Small intestine (tissue), 16 donors: Measurements from ENCODE around the gene KIF1B. TPM values are rescaled to one million over a fixed set of nuclear protein-coding genes. Genes with fewer than 3 reads are reported as not detected.
A peak's percentile ranks its signal among the peaks of the same experiment; 100 is the strongest.

Experiments used
- DNase-seq, 2 donors: peaks; one replicate each; pipeline versions ENCODE4 v3.0.0 to v3.0.0-alpha.2; 2013
- FAIRE-seq: peaks from 2 replicates; lab custom pipeline; 2012; peaks lifted over from hg19 to GRCh38; lab: Jason Lieb, UNC
- H3K27ac ChIP-seq, 3 donors: one replicate each; pipeline ENCODE4 v1.5.1; 2013; ENCODE audit warnings: low read length in 2 of 3, mild to moderate bottlenecking in 2 of 3, control low read depth in 1 of 3, inconsistent platforms in 1 of 3, low read depth in 1 of 3, moderate library complexity in 1 of 3
- H3K27me3 ChIP-seq, 3 donors: one replicate each; pipeline ENCODE4 v1.6.1; 2013; ENCODE audit warnings: low read length in 3 of 3, inconsistent platforms in 1 of 3; ENCODE audit not compliant: control insufficient read depth in 3 of 3, insufficient read depth in 3 of 3
- H3K36me3 ChIP-seq, 3 donors: one replicate each; pipeline ENCODE4 v1.6.1; 2013; ENCODE audit warnings: low read length in 3 of 3, inconsistent platforms in 1 of 3, low read depth in 1 of 3, mild to moderate bottlenecking in 1 of 3, moderate library complexity in 1 of 3; ENCODE audit not compliant: control insufficient read depth in 3 of 3, insufficient read depth in 2 of 3
- H3K4me1 ChIP-seq, 3 donors: one replicate each; pipeline ENCODE4 v1.6.1; 2013; ENCODE audit warnings: low read length in 2 of 3, inconsistent platforms in 1 of 3, low read depth in 1 of 3, mild to moderate bottlenecking in 1 of 3, moderate library complexity in 1 of 3; ENCODE audit not compliant: control insufficient read depth in 3 of 3, insufficient read depth in 2 of 3
- H3K4me3 ChIP-seq, 3 donors: one replicate each; pipeline ENCODE4 v1.5.1; 2013; ENCODE audit warnings: low read length in 3 of 3, control low read depth in 1 of 3, inconsistent platforms in 1 of 3, low read depth in 1 of 3, mild to moderate bottlenecking in 1 of 3, moderate library complexity in 1 of 3
- H3K9me3 ChIP-seq, 2 donors: one replicate each; pipeline ENCODE4 v1.6.1; 2013; ENCODE audit warnings: low read depth in 1 of 2, low read length in 1 of 2; ENCODE audit not compliant: control insufficient read depth in 2 of 2, insufficient read depth in 1 of 2
- WGBS, 3 donors: extraction: QIAGEN DNeasy Blood & Tissue Kit; methylation state at CpG; one replicate each; pipeline ENCODE4 v1.1.7; 2013; 5-methylcytosine and 5-hydroxymethylcytosine counted together
- long read RNA-seq, 10 donors: transcript quantifications; one replicate each; lab custom pipeline, GENCODE V29; 2026
- polyA plus RNA-seq, 4 donors: library from polyadenylated mRNA; stranded (reverse) in 3 of 4; unstranded in 1 of 4; fragments of 200-250 nt in 3 of 4; fragments of 120-200 nt in 1 of 4; gene quantifications; one replicate each; pipeline versions ENCODE4 v1.2.1 to v1.2.3, GENCODE V29; 2013
- donor health status: healthy with polysubstance abuse.
- donor health status: control.
- donor health status: control.
- donor health status: Bipolar disorder and iron deficiency.
- donor health status: healthy.

KIF1B gene, protein sequence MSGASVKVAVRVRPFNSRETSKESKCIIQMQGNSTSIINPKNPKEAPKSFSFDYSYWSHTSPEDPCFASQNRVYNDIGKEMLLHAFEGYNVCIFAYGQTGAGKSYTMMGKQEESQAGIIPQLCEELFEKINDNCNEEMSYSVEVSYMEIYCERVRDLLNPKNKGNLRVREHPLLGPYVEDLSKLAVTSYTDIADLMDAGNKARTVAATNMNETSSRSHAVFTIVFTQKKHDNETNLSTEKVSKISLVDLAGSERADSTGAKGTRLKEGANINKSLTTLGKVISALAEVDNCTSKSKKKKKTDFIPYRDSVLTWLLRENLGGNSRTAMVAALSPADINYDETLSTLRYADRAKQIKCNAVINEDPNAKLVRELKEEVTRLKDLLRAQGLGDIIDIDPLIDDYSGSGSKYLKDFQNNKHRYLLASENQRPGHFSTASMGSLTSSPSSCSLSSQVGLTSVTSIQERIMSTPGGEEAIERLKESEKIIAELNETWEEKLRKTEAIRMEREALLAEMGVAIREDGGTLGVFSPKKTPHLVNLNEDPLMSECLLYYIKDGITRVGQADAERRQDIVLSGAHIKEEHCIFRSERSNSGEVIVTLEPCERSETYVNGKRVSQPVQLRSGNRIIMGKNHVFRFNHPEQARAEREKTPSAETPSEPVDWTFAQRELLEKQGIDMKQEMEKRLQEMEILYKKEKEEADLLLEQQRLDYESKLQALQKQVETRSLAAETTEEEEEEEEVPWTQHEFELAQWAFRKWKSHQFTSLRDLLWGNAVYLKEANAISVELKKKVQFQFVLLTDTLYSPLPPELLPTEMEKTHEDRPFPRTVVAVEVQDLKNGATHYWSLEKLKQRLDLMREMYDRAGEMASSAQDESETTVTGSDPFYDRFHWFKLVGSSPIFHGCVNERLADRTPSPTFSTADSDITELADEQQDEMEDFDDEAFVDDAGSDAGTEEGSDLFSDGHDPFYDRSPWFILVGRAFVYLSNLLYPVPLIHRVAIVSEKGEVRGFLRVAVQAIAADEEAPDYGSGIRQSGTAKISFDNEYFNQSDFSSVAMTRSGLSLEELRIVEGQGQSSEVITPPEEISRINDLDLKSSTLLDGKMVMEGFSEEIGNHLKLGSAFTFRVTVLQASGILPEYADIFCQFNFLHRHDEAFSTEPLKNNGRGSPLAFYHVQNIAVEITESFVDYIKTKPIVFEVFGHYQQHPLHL (N-terminal part only)
- polyA plus RNA-seq = 10 to 100 TPM in 3 of 4 donors, 1 to 10 TPM in 1; 6.8 to 15.5 (median 12.6) TPM
- long read RNA-seq, donor 1 = 0 reads
- long read RNA-seq, donor 2 = 0 reads
- long read RNA-seq, donor 3, partial matches to known transcripts = 0 of 1 reads
- long read RNA-seq, donor 3, other reads (novel, unspliced or antisense) = 0 of 1 reads
- long read RNA-seq, donor 4 = 0 reads
- long read RNA-seq, donor 5 = 0 reads
- long read RNA-seq, donor 6, full-length matches to known transcripts = 2 of 2 reads
- long read RNA-seq, donor 6, partial matches to known transcripts = 0 of 2 reads
- long read RNA-seq, donor 6, other reads (novel, unspliced or antisense) = 0 of 2 reads
- long read RNA-seq, donor 7 = 0 reads
- long read RNA-seq, donor 8 = 0 reads
- long read RNA-seq, donor 9 = 0 reads
- long read RNA-seq, donor 10, full-length matches to known transcripts = 1 of 1 reads
- long read RNA-seq, donor 10, partial matches to known transcripts = 0 of 1 reads
- long read RNA-seq, donor 10, other reads (novel, unspliced or antisense) = 0 of 1 reads

DNA sequence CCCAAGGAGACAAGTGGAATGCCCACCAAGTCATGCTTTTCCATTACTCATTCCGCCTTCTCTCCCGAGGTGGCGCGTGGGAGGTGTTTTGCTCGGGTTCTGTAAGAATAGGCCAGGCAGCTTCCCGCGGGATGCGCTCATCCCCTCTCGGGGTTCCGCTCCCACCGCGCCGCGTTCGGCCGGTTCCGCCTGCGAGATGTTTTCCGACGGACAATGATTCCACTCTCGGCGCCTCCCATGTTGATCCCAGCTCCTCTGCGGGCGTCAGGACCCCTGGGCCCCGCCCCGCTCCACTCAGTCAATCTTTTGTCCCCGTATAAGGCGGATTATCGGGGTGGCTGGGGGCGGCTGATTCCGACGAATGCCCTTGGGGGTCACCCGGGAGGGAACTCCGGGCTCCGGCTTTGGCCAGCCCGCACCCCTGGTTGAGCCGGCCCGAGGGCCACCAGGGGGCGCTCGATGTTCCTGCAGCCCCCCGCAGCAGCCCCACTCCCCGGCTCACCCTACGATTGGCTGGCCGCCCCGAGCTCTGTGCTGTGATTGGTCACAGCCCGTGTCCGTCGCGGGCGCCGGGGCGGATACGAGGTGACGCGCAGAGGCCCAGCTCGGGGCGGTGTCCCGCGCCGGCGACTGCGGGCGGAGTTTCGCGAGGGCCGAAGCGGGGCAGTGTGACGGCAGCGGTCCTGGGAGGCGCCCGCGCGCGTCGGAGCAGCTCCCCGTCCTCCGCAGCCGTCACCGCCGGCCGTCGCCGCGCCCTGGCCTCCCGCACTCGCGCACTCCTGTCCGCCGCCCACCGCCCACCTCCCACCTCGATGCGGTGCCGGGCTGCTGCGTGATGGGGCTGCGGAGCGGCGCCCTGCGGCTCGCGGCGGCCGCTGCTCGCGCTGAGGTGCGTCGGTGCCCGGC is at the start of gene KIF1B:
Gene KIF1B (plus strand): TSS at position 666 of the 906 bp plus-strand sequence. CDS start 21,759 bp downstream, outside the sequence.
- H3K4me1 ChIP-seq = peaks cover 0 to 6% (median 4%) of the 10 kb centered on the region in 3 donors
- no peak for FAIRE-seq
- peak within 1 kb of the TSS; percentile 92 to 98 (median 95) for H3K4me3 ChIP-seq
- no peaks in the 10 kb centered on the region for H3K36me3 ChIP-seq
- peak within 1 kb of the TSS; percentile 91 to 100 (median 96) for H3K27ac ChIP-seq
- WGBS, 3 donors = 0 to 1% (median 0%) methylated on average over 46 to 107 of the region's 107 CpGs
- H3K9me3 ChIP-seq = no peaks in the 10 kb centered on the region
- no peaks in the 10 kb centered on the region for H3K27me3 ChIP-seq
- DNase-seq = peak; percentile 98 to 99

DNA sequence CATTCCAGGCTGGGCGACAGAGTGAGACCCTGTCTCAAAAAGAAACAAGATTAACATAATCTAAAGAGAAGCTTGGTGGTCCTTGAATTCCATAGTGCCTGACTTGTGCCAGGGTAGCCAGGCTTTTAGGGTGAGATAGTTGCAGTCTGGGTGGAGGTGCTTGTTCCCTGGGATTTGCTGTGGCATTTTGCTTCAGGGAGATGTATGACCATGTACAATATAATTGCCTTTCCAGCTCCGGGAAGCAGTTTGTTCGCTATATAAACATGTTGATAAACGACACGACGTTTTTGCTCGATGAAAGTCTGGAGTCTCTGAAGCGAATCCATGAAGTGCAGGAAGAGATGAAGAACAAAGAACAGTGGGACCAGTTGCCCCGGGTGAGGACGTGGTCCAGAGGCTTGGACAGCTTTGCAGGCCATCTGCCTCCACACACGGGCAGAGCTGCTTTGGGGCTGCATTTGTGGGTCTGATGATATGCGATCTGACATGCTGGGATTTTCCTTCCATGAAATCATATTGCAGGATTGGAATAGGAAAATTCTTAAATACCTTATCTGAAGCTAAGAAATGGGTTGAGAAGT is 49.4 kb upstream of the KIF1B start:
- FAIRE-seq (no peak), DNase-seq (no peak)
- H3K27me3 ChIP-seq = no peaks in the 10 kb centered on the region
- 57 to 75% (median 74%) methylated on average over 12 of the region's 12 CpGs for WGBS, 3 donors
- peaks cover 0 to 8% (median 0%) of the 10 kb centered on the region in 3 donors for H3K4me1 ChIP-seq
- H3K4me3 ChIP-seq = no peak overlapping the region
- H3K36me3 ChIP-seq = peaks cover 4 to 54% (median 18%) of the 10 kb centered on the region in 3 donors
- no peak overlapping the region for H3K27ac ChIP-seq
- no peaks in the 10 kb centered on the region for H3K9me3 ChIP-seq

DNA sequence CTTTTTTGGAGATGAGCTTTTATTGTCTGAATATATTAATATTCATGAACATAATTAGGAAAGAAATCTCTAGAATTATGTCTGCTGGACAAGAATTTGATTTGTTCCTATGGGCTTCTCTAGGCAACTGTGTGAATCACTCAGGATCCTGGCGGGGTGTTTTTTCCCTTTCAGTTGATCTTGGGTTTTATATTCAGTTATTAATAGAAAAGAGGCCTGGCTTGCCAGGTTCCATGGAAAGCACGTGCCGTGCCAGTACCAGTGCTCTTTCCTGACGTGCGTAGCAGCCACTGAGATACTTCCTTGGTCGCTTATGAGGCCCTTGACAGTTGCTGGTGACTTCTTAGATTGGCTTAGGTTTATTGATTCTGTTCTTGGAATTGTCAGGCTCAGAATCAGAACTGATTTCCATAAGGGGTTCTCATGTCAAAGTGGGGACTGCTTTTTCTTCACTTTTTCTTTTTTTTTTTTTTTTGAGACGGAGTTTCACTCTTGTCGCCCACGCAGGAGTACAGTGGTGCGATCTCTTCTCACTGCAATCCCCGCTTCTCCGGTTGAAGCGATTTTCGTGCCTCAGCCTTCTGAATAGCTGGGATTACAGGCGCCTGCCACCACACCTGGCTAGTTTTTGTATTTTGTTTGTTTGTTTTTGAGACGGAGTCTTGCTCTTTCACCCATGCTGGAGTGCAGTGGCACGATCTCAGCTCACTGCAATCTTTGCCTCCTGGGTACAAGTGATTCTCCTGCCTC is 48.7 kb upstream of the KIF1B start:
- FAIRE-seq (no peak), DNase-seq (no peak)
- Histone ChIP-seq H3K4me1 (peaks cover 0 to 8% (median 0%) of the 10 kb centered on the region in 3 donors), H3K4me3 (no peak overlapping the region), H3K27me3 (no peaks in the 10 kb centered on the region), H3K36me3 (peaks cover 4 to 59% (median 18%) of the 10 kb centered on the region in 3 donors), H3K9me3 (no peaks in the 10 kb centered on the region), H3K27ac (no peak overlapping the region)
- WGBS, 3 donors = 83 to 94% (median 93%) methylated on average over 17 of the region's 17 CpGs

DNA sequence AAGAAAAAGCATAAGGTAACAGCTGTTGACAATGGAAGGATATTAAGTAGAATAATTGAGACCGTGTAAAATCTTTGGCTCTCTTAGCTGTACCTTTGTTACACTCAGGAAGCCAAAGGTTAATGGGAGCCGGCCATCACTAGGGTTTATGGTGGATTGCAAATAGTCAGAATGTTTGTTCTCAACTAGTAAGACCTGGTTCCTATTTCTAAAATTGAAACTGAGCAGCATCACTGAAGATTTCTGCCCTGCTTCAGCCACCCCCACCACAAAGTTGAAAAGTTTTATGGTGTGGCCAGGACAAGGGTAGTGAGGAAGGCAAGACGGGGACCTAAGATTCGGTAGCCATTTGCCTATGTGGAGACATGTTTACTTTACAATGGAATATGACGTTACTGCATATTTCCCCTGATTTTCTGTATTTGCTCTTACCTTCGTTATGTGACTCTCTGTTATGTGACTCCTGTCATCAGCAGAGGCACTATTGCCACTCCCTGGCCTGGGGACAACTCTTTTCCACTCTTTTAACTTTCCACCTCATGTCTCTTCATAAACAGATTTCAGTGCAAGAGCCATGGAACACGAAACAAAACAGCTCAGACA is 41.4 kb upstream of the KIF1B start:
- Histone ChIP-seq H3K27ac (no peak overlapping the region), H3K4me1 (peaks cover 0 to 5% (median 0%) of the 10 kb centered on the region in 3 donors), H3K36me3 (peaks cover 19 to 68% (median 20%) of the 10 kb centered on the region in 3 donors), H3K27me3 (no peaks in the 10 kb centered on the region), H3K9me3 (no peaks in the 10 kb centered on the region), H3K4me3 (no peak overlapping the region)
- DNase-seq (no peak), FAIRE-seq (no peak)
- WGBS, 3 donors = 78 to 86% (median 78%) methylated on average over 7 of the region's 7 CpGs

DNA sequence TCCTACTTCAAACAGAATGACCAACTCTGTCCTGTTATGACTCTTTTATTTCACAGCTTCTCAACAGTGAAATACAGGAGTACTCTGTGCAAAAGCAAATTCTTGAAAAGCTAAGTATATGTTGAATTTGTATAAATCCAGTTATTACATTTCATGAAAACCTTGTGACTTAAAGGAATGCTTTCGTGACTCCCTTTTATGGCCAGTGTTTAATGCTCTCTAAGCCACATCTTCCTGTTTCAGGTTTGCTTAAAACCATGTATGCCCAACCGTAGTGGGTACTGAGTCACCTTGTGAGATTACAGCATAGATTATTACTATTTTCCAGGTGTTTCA is 40.2 kb upstream of the KIF1B start:
- FAIRE-seq = no peak
- peaks cover 14 to 62% (median 22%) of the 10 kb centered on the region in 3 donors for H3K36me3 ChIP-seq
- no peak overlapping the region for H3K4me3 ChIP-seq
- 54 to 69% (median 62%) methylated on average over 2 of the region's 2 CpGs for WGBS, 3 donors
- DNase-seq = no peak
- peaks cover 0 to 5% (median 0%) of the 10 kb centered on the region in 3 donors for H3K4me1 ChIP-seq
- H3K27ac ChIP-seq = no peak overlapping the region
- H3K9me3 ChIP-seq = no peaks in the 10 kb centered on the region
- no peaks in the 10 kb centered on the region for H3K27me3 ChIP-seq

DNA sequence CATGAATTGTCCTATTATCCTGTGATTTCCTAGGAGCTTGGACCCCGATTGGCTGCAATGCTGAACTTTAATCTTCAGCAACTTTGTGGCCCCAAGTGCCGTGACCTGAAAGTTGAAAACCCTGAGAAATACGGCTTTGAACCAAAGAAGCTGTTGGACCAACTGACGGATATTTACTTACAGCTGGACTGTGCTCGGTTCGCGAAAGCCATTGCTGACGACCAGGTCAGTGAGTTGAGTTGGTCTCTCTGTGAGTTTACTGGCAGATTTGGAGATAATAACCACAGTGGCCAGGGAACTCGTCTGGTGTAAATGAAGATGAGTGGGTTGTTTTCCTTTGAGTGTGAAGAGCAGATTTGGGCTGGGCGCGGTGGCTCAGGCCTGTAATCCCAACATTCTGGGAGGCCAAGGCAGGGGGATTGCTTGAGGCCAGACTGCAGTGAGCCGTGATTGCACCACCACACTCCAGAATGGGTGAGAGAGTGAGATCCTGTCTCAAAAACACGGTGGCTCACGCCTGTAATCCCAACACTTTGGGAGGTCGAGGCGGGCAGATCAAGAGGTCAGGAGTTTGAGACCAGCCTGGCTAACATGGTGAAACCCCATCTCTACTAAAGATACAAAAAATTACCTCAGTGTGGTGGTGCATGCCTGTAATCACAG is 39.1 kb upstream of the KIF1B start:
- Histone ChIP-seq H3K9me3 (no peaks in the 10 kb centered on the region), H3K4me3 (no peak overlapping the region), H3K4me1 (peaks cover 0 to 5% (median 0%) of the 10 kb centered on the region in 3 donors), H3K36me3 (peaks cover 14 to 52% (median 22%) of the 10 kb centered on the region in 3 donors), H3K27me3 (no peaks in the 10 kb centered on the region), H3K27ac (no peak overlapping the region)
- WGBS, 3 donors = 90 to 97% (median 94%) methylated on average over 16 of the region's 16 CpGs
- DNase-seq = no peak
- FAIRE-seq = no peak
